H1 (cell line): ENCODE measurements around the gene CLEC4E. TPM values are rescaled to one million over a fixed set of nuclear protein-coding genes. Genes with fewer than 3 reads are reported as not detected.

Experiments used
- CTCF ChIA-PET: fragments of 300-600 bp; sonication (Branson Sonifier 250); formaldehyde crosslinking; loops from one replicate; lab custom pipeline; 2021; ENCODE audit not compliant: partially characterized antibody; lab: Charles Lee
- POLR2A ChIA-PET: fragments of 300-600 bp; sonication (Branson Sonifier 250); formaldehyde crosslinking; loops from one replicate; lab custom pipeline; 2021; ENCODE audit warnings: inconsistent platforms; ENCODE audit not compliant: partially characterized antibody; lab: Charles Lee
- DNase-seq, 2 experiments: peaks; one replicate each; pipeline versions ENCODE4 v3.0.0 to v3.0.0-alpha.2; 2010 to 2022; ENCODE audit warnings: low spot score in 2 of 2, low read depth in 1 of 2, mixed read lengths in 1 of 2
- FAIRE-seq: peaks from 2 replicates; lab custom pipeline; 2011; peaks lifted over from hg19 to GRCh38; lab: Jason Lieb, UNC
- H2AFZ ChIP-seq: 2 replicates; pipeline ENCODE4 v1.8.1; 2012; ENCODE audit warnings: low read length, inconsistent platforms
- H2AK5ac ChIP-seq: 2 replicates; pipeline ENCODE4 v1.6.1; 2013; ENCODE audit warnings: low read depth, low read length
- H2BK120ac ChIP-seq: replicated peaks from 2 replicates; pipeline ENCODE3; 2013; ENCODE audit warnings: low read depth, low read length, inconsistent platforms
- H2BK12ac ChIP-seq: 2 replicates; pipeline ENCODE4 v1.6.1; 2013; ENCODE audit warnings: low read depth, low read length
- H2BK15ac ChIP-seq: 2 replicates; pipeline ENCODE4 v1.6.1; 2013; ENCODE audit warnings: low read length
- H2BK20ac ChIP-seq: 2 replicates; pipeline ENCODE4 v1.6.1; 2013; ENCODE audit warnings: low read length
- H2BK5ac ChIP-seq: 2 replicates; pipeline ENCODE4 v1.6.1; 2013; ENCODE audit warnings: low read depth, low read length
- H3K14ac ChIP-seq: 2 replicates; pipeline ENCODE4 v1.6.1; 2013; ENCODE audit warnings: inconsistent platforms; ENCODE audit not compliant: insufficient read length
- H3K18ac ChIP-seq: 2 replicates; pipeline ENCODE4 v1.6.1; 2013; ENCODE audit warnings: low read length; ENCODE audit errors: extremely low read depth
- H3K23ac ChIP-seq: 2 replicates; pipeline ENCODE4 v1.6.1; 2013; ENCODE audit warnings: inconsistent platforms; ENCODE audit not compliant: insufficient read length
- H3K23me2 ChIP-seq: 2 replicates; pipeline ENCODE4 v1.6.1; 2013; ENCODE audit warnings: low read depth, low read length
- H3K27ac ChIP-seq: 2 replicates; pipeline ENCODE4 v1.6.1; 2011; ENCODE audit warnings: low read depth, low read length, inconsistent platforms
- H3K27me3 ChIP-seq, 4 experiments: replicated peaks in 1 of 4; 1 replicate in 1 of 4; 2 replicates in 3 of 4; pipeline versions ENCODE4 v1.6.1 to v1.8.1; 2011 to 2013; ENCODE audit warnings: low read length in 3 of 4, mild to moderate bottlenecking in 3 of 4, inconsistent platforms in 2 of 4, mixed read lengths in 2 of 4, moderate library complexity in 1 of 4; ENCODE audit not compliant: control insufficient read depth in 3 of 4, insufficient read depth in 3 of 4; ENCODE audit errors: extremely low read depth in 1 of 4
- H3K36me3 ChIP-seq, 4 experiments: 2 replicates each; pipeline versions ENCODE4 v1.6.1 to v1.8.1; 2011 to 2013; ENCODE audit warnings: mild to moderate bottlenecking in 4 of 4, low read length in 3 of 4, moderate library complexity in 2 of 4, control low read depth in 1 of 4, inconsistent platforms in 1 of 4; ENCODE audit not compliant: insufficient read depth in 4 of 4, control insufficient read depth in 2 of 4
- H3K4ac ChIP-seq: replicated peaks from 2 replicates; pipeline ENCODE3; 2013; ENCODE audit warnings: low read length, low read depth, mixed read lengths, inconsistent platforms; ENCODE audit not compliant: insufficient read length
- H3K4me1 ChIP-seq, 4 experiments: replicated peaks in 1 of 4; 1 replicate in 1 of 4; 2 replicates in 3 of 4; pipeline versions ENCODE4 v1.6.1 to v1.8.1; 2011 to 2013; ENCODE audit warnings: low read length in 3 of 4, inconsistent platforms in 2 of 4, mixed read lengths in 1 of 4; ENCODE audit not compliant: insufficient read depth in 4 of 4, control insufficient read depth in 3 of 4
- H3K4me2 ChIP-seq, 2 experiments: 2 replicates each; pipeline versions ENCODE4 v1.6.1 to v1.8.1; 2011 to 2013; ENCODE audit warnings: low read depth in 2 of 2, low read length in 2 of 2, control low read depth in 1 of 2, inconsistent platforms in 1 of 2, mild to moderate bottlenecking in 1 of 2; ENCODE audit not compliant: insufficient read depth in 1 of 2
- H3K4me3 ChIP-seq, 4 experiments: fragments of 200-600, 300-600 bp in 1 of 4; sonication (generic), shearing (Covaris generic), sonication (Bioruptor Twin) in 1 of 4; 2 replicates each; pipeline versions ENCODE4 v1.5.1 to v1.8.1; 2011 to 2016; ENCODE audit warnings: low read length in 4 of 4, low read depth in 3 of 4, control low read depth in 2 of 4, inconsistent platforms in 2 of 4, mild to moderate bottlenecking in 2 of 4, mixed read lengths in 1 of 4, moderate library complexity in 1 of 4; ENCODE audit not compliant: insufficient read depth in 2 of 4; ENCODE audit errors: extremely low read depth in 1 of 4
- H3K56ac ChIP-seq: replicated peaks from 2 replicates; pipeline ENCODE3; 2013; ENCODE audit warnings: low read depth, mild to moderate bottlenecking, mixed read lengths, low read length, inconsistent platforms; ENCODE audit not compliant: insufficient read length
- H3K79me1 ChIP-seq: 2 replicates; pipeline ENCODE4 v1.6.1; 2013; ENCODE audit warnings: low read depth, low read length, control low read depth
- H3K79me2 ChIP-seq, 2 experiments: 2 replicates each; pipeline versions ENCODE4 v1.6.1 to v1.8.1; 2012 to 2013; ENCODE audit warnings: low read length in 2 of 2, mild to moderate bottlenecking in 2 of 2, inconsistent platforms in 1 of 2; ENCODE audit not compliant: insufficient read depth in 2 of 2, control insufficient read depth in 1 of 2
- H3K9ac ChIP-seq, 4 experiments: replicated peaks in 1 of 4; 1 replicate in 1 of 4; 2 replicates in 3 of 4; pipeline versions ENCODE4 v1.6.1 to v1.8.1; 2011 to 2013; ENCODE audit warnings: low read depth in 3 of 4, low read length in 3 of 4, control low read depth in 2 of 4, mild to moderate bottlenecking in 2 of 4, moderate library complexity in 2 of 4, inconsistent platforms in 1 of 4; ENCODE audit errors: extremely low read depth in 1 of 4
- H3K9me3 ChIP-seq, 2 experiments: 2 replicates each; pipeline versions ENCODE4 v1.6.1 to v1.8.1; 2012 to 2013; ENCODE audit warnings: mild to moderate bottlenecking in 2 of 2, moderate library complexity in 2 of 2, control low read depth in 1 of 2, inconsistent platforms in 1 of 2, low read depth in 1 of 2, low read length in 1 of 2, mixed read lengths in 1 of 2; ENCODE audit not compliant: insufficient read depth in 2 of 2
- H4K20me1 ChIP-seq, 2 experiments: replicated peaks in 1 of 2; 2 replicates each; pipeline versions ENCODE3 to v1.8.1; 2011 to 2013; ENCODE audit warnings: inconsistent platforms in 2 of 2, low read length in 2 of 2, mild to moderate bottlenecking in 1 of 2; ENCODE audit not compliant: insufficient read depth in 2 of 2, control insufficient read depth in 1 of 2
- H4K5ac ChIP-seq: 2 replicates; pipeline ENCODE4 v1.6.1; 2013; ENCODE audit warnings: low read length, low read depth, mixed read lengths, inconsistent platforms; ENCODE audit not compliant: insufficient read length
- H4K8ac ChIP-seq: 2 replicates; pipeline ENCODE4 v1.8.0; 2013; ENCODE audit warnings: mild to moderate bottlenecking, moderate library complexity, low read length, inconsistent platforms; ENCODE audit not compliant: insufficient read depth; ENCODE audit errors: extremely low read depth
- H4K91ac ChIP-seq: replicated peaks from 2 replicates; pipeline ENCODE3; 2013; ENCODE audit warnings: low read length, mixed read lengths, inconsistent platforms; ENCODE audit not compliant: insufficient read length
- SIX5 ChIP-seq: IDR thresholded peaks from 2 replicates; pipeline ENCODE4 v1.6.1; 2011; ENCODE audit warnings: mild to moderate bottlenecking, low read depth, low read length
- WGBS, 2 experiments: shearing (Covaris generic) in 1 of 2; methylation state at CpG; one replicate each; pipeline versions ENCODE4 v1.1.6 to v1.1.7; 2013 to 2015; ENCODE audit warnings: low lambda C conversion rate in 2 of 2, mixed read lengths in 2 of 2, inconsistent platforms in 1 of 2, low coverage in 1 of 2, missing lambda C conversion rate in 1 of 2; ENCODE audit not compliant: insufficient replicate concordance in 2 of 2, insufficient coverage in 1 of 2, insufficient read length in 1 of 2; ENCODE audit errors: extremely low coverage in 1 of 2, missing lambda C conversion rate in 1 of 2; 5-methylcytosine and 5-hydroxymethylcytosine counted together
- polyA plus RNA-seq, 7 experiments: library from polyadenylated mRNA; depleted of rRNA in 3 of 7; stranded (reverse) in 5 of 7; unstranded in 2 of 7; fragments of >200 nt in 5 of 7; fragments of 200-250 nt in 2 of 7; gene quantifications; 1 replicate in 5 of 7; 2 replicates in 1 of 7; 4 replicates in 1 of 7; pipeline versions ENCODE4 v1.2.1 to v1.2.3, GENCODE V29; 2011 to 2013; ENCODE audit warnings: missing spikeins in 2 of 7, mixed read lengths in 2 of 7
- total RNA-seq: library from RNA; stranded (reverse); fragmentation: NEBNext Ultra II Directional; extraction: Animal tissue kit (Norgen Biotek cat#: 25700); gene quantifications from 2 replicates; pipeline ENCODE4 v1.2.1, GENCODE V29; 2021

CLEC4E gene
- total and polyA plus RNA-seq, 2 of the 8 experiments (the other 6 are each of a cell fraction or from before 2014, with no cell fraction given), result 0.03 TPM; not detected in 1

GRCh38 chr12:8572507-8572906 lies 31.8 kb upstream of the CLEC4E start:
- no peaks in the 10 kb centered on the region for H3K23me2 ChIP-seq
- H3K9me3 ChIP-seq, result peaks cover 5% of the 10 kb centered on the region in 2 experiments
- POLR2A ChIA-PET, result interaction anchor here (0.6 kb wide), 1 partner anchor 342 kb away, joined by 3 read pairs; no protein-coding TSS in a partner anchor
- H2BK20ac ChIP-seq, result no peak overlapping the region
- no peaks in the 10 kb centered on the region for H3K36me3 ChIP-seq
- no peak overlapping the region for H2BK12ac ChIP-seq
- no peaks in the 10 kb centered on the region for H3K27me3 ChIP-seq
- H3K4ac ChIP-seq, result no peak overlapping the region
- H4K8ac ChIP-seq, result no peak overlapping the region
- H4K5ac ChIP-seq, result no peak overlapping the region
- no peak overlapping the region for H4K91ac ChIP-seq
- H3K18ac ChIP-seq, result no peak overlapping the region
- no peak for FAIRE-seq
- no peak overlapping the region for H2BK120ac ChIP-seq
- no peak overlapping the region for H3K4me3 ChIP-seq
- H3K4me1 ChIP-seq, result no peaks in the 10 kb centered on the region
- no peak overlapping the region for H2BK15ac ChIP-seq
- no peak overlapping the region for H2AK5ac ChIP-seq
- H3K14ac ChIP-seq, result no peak overlapping the region
- no peak overlapping the region for H3K4me2 ChIP-seq
- no peak for TF ChIP-seq SIX5
- WGBS, 2 experiments, result 92% methylated on average over 2 of the region's 2 CpGs; no CpG with 5 or more reads in 1 of the 2 experiments
- CTCF ChIA-PET, result interaction anchor here (0.5 to 3.0 kb wide), 7 partner anchors 10 to 225 kb away, joined by 3 to 13 read pairs (median 4); no protein-coding TSS in a partner anchor
- H2AFZ ChIP-seq, result no peak overlapping the region
- H3K23ac ChIP-seq, result no peak overlapping the region
- no peak for DNase-seq
- no peaks in the 10 kb centered on the region for H3K79me2 ChIP-seq
- H3K79me1 ChIP-seq, result no peaks in the 10 kb centered on the region
- no peaks in the 10 kb centered on the region for H4K20me1 ChIP-seq
- no peak overlapping the region for H2BK5ac ChIP-seq
- H3K27ac ChIP-seq, result no peak overlapping the region
- no peak overlapping the region for H3K56ac ChIP-seq
- H3K9ac ChIP-seq, result no peak overlapping the region
